GM18520 (cell line): Measurements from ENCODE around the gene KLK13.

ENCODE experiments used
- ATAC-seq: cut with Tn5 transposase; IDR thresholded peaks from one replicate; pipeline ENCODE4 v1.9.1; 2021; ENCODE audit not compliant: unreplicated experiment

The KLK13 gene

DNA sequence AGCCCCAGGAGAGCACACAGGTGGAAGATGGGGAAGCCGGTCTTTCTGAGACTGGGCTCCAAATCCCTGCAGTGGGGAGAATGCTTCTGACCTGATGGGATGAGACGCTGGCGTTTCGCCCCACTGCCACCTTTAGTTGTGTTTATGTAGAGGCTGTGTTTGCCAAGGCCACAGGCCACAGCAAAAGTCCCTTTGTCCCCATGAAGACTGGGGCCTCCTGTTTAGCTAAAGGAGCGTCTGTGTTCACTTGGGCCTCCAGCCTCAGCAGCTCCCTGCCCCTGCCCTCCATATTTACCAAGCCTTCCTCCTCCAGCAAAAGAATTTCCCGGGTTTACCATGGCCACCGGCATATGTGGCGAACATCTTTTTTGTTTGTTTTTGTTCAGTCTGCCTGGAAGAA is 28.2 kb upstream of the KLK13 start:
- no peak for ATAC-seq

DNA sequence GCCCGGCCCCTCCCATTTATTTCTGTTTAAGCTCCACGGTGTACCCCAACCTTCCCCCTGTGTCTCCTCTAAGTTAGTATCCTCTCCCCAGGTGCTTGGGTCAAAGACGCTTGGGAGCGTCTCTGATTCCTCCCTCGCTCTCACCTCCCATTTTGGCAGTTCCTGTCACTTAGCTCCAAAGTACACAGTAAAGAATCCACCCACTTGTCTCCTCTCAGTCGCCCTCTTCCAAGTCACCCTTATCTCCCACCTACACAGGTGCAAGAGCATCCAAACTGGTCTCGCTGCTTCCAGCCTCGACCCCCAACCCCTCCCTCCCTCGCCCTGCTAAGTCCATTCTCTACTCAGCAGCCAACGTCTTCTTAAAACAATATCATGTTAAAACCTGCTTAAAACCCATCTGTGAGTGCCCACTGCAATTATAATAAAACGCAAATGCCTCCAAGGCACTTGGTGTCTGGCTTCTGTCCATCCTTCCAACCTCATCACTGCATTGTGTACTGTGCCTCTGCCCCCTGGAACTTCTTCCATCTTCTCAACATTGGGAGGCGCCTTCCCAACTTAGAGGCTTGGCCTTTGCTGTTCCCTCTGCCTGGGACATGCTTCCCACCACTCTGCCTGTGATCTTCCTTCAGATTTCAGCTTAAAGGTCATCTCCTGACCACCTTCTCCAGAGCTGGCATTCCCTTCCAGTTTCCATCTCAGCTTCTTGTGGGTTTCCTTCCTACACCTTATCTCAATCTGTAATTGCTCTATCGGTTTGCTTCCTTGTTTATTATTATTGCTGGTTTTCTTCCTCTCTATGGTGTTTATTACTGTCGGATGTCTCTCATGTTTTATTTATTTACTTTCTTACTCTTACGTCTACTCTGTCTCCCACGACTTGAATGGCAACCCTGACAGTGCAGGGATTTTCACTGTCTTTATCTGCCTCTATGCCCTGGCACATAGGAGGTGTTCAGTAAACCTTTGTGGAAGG is 27.3 kb upstream of the KLK13 start:
- ATAC-seq = no peak

DNA sequence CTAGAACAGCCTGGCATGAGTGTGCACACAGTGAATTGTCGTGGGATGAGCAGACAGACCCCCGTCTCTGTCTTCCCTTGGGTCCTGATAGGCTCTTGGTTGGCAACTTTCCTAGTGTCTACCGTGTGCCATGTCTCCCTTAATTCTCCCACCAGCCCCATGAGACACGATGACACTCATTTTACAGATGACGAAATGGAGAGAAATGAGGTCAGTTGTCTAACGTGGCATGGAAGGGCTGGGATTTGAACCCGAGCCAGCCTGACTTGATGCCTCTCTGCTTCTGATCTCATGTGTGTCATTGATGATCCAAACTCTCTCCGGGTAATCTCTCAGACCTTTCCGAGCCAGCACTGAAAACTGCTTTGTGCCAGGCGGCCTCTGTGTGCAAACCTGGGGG is 26.2 kb upstream of the KLK13 start:
- ATAC-seq = no peak

DNA sequence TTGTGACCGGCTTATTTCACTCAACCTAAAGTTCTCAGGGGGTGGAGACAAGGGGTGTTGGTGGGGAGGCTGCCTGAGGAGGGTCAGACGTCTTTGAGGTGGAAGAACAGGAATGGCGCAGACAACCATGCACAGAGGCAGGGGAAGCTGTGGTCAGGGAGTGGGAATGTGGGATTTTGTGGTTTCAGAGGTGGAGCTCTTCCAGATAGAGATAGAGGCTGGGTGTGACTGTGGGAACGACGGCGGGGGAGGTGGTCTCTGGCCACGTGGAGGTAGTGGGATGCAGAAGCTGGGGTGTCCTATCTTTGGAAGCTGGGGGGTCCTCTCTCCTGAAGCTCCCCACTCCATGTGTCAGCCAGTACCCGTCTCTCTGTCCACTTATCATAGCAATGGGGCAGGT is 25.6 kb upstream of the KLK13 start:
- ATAC-seq = no peak

DNA sequence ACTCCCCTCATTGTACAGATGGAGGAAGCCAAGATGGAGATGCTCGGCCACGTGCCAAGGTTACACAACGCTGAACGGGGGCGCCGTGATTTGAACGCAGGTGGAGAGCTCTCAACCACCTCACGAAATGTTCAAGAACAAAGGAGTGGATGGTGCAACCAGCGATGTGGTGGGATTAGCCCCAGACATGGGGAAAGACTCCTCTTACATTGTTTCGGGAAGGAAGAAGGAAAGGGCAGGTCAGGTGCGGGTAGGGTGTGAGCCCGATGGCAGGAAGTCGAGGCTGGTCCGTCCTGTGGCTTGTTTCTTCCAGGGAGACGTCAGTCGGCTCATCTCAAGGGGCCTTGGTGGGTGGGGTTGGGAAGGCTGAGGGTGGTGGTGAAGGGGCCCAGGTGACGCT is 24.9 kb upstream of the KLK13 start:
- no peak for ATAC-seq

DNA sequence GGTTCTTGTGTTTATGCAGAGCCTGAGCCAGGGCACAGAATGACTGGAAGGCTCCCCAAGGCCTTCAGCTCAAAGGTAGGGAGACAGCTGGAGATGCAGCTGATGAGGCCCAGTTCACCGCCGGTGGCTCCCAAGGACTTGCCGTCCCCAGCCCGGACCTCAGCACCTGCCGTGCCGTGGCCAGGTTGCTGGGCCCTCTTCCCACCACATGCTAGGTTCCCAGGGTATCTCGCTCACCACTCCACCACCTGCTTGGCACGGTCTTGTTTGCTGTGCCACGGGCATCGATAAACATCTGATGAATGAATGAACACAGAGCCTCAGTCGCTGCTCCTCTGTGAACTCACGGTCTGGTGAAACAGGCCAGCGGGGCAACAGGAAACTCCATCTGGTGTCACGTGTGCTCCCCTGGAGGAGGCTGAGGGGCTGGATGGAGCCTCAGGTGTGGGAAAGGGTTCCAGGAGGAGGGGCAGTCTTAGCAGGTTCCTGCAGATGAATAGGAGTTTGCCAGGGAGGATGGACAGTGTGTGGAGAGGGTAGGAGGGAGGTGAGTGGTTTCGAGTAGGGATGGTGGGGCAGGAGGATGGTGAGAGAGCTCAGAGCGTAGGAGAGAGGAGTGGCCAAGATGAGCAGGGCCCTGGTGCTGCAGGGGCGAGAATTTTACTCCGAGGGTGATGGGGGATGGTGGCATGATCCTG is 21.4 kb upstream of the KLK13 start:
- ATAC-seq = no peak

DNA sequence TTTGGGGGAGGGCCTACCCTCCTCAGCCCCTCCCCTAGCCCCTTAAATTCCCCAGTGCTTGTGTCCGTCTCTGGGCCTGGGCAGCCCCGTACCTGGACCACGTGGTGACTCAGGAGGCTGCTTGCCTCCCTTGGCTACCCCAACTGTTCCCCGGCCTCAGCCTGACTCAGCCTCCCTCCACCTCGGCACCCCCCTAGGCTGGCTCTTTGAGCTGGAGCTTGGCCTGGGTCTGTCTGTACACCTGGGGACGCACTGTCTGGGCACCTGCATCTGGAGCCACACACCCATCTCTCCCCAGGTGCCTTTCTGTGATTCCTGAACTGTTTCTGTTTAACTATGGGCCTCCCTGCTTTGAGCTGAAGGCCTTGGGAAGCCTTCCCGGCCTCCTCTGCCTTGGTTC is 19.6 kb upstream of the KLK13 start:
- no peak for ATAC-seq

DNA sequence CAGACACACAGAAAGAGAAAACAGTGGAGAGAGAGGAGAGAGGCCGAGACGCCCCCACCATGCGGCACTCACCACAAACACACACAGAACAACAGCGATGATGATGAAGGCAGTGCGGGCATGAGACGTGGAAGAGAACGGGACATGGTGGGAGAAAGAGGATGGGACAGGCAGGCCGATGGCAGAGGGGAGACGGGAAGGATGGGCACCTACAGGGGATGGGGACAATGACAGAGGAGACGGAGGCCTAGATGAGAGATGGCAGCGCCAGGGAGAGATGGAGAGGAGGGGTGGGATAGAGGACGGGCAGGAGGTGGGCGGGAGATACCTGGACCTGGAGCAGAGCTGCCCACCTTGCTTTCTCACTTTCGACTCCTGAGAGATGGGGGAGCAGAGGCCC is 18.9 kb upstream of the KLK13 start:
- no peak for ATAC-seq

DNA sequence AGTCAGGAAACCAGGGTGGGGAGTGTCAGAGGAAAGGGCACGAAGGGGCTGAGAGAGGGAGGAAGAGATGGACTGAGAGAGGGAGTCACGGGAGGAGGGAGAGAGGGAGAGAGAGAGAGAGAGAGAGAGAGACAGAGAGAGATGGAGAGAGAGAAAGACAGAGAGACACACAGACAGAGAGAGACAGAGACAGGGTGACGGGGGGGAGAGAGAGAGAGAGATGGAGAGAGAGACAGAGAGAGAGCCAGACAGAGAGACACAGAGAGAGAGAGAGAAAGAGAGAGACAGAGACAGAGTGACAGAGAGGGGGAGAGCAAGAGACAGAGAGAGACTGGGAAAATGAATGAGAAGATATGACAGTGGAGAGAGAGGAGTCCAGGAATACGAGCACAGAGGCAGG is 18.3 kb upstream of the KLK13 start:
- no peak for ATAC-seq

DNA sequence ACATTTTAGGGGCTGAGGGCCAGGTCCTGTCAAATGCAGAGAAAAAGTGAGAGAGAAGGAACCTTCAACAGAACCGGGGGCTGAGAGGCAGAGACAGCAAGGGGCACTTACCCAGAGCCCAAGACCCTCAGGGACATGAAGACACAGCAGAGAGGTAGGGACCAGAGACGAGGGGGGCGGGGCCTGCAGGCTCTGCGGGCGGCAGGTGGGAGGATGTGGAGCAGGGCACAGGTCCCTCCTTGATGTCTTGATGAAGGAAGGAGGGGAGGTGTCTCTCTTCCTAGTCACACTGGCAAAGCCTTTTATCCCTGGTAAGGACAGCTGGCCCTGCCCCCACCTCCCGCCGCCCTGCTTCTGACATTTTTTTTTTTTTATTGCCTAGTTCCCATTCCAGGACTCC is 17.7 kb upstream of the KLK13 start, which contains the start of gene KLK14:
Gene KLK14 (minus strand): TSS at position 277 of the 400 bp plus-strand sequence. CDS start 273 bp downstream, at position 4.
- no peak for ATAC-seq

DNA sequence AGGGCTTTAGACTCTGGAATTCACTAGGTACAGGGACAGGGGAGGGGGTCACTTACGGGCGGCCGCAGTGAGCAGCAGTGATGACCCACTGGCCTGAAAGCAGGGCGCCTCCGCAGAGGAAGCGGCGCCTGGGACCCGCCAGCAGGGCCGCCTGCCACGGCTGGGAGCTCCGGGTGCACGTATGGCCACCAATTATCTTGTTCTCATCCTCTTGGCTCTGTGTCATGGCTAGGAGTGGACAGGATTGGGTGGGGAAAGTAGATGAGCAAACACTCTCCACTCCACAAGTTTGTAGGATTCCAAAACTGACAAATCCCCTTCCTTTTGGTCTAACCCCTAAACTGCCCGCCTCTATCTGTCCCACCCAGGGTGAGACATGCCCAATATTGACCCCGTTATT is 16.6 kb upstream of the KLK13 start:
- no peak for ATAC-seq

DNA sequence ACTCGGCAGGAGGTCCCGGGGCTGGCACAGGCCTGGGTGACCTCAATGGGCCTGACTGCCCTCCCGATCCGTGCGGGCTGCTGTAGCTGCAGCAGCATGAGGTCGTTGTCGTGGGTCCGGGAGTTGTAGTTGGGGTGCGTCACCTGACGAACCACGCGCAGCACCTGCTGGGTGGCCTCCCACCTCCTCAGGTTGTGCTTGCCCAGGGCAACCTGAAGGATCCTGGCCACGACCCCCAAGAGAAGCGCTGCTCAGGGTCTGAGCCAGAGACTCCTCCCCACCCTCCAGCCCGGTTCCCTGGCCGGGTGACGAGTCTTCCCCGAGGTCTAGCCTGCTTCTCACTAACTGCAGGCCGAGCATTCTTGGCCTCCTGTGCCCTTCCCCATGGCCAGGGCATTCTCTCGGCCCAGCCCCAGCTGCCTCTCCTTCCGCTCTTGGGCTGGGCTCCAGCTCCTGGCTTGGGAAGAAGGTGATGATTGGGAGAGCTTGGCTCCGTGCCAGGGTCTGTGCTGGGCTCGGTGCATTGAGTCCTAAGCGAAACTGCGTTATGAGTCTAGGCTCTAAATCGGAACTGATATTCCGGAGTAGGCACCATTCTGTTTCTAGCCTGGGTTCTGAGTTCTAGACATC is 14.7 kb upstream of the KLK13 start:
- ATAC-seq = no peak

DNA sequence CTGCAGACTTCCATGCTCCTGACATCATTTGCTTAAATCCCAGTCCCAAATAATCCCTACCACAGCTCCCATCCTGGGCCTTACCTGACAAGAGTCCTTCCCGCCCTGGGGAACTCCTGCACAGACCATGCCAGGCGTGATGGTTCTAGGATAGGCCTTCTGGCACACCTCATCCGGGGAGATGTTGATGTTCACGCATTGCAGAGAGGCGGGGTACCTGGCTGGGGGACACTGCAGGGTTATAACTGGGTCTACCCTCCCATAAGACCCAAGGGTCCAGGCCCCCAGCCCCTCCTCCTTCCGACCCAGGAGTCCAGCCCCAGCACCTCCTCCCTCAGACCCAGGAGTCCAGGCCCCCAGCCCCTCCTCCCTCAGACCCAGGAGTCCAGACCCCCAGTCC is 13.8 kb upstream of the KLK13 start:
- ATAC-seq = no peak

DNA sequence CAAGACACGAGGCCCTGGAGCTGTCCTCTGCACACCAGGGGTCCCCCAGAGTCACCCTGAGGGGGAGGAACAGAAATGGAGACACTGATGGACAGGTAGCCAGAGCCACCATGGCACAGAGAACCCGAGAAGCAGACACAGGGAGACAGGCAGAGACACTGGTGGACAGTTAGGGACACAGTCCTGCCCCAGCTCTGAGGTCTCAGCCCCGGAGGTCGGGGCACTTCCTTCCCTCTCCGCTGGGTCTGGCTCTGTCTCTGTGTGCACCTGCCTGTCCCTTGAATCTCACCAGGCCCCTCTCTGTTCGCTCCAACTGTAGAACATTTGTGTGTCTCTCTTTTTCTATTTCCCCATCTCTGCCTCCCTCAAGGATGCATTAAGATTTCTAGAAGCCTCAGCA is 13.2 kb upstream of the KLK13 start:
- ATAC-seq = no peak

DNA sequence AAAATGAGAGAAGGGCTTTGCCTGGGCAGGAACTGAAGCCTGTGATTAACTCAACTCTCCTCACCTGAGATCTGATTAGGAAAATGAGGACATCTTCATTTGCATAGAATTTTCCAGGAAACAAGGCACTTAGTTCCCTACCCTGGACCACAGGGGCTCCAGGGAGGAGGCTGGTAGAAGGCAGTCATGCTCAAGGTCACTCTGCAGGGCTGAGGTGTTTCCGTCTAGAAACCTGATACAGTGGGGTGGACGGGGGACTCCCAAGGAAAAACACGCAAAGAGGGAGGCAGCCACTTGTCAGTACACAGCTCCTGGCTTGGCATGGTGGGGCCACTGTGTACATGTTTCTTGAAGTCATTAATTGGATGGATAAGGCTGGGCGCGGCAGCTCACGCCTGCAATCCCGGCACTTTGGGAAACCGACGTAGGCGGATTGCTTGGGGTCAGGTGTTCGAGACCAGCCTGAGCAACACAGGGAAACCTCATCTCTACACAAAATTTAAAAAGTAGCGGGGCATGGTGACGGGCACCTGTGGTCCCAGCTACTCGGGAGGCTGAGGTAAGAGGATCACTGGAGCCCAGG is 11.8 kb upstream of the KLK13 start:
- ATAC-seq = no peak

DNA sequence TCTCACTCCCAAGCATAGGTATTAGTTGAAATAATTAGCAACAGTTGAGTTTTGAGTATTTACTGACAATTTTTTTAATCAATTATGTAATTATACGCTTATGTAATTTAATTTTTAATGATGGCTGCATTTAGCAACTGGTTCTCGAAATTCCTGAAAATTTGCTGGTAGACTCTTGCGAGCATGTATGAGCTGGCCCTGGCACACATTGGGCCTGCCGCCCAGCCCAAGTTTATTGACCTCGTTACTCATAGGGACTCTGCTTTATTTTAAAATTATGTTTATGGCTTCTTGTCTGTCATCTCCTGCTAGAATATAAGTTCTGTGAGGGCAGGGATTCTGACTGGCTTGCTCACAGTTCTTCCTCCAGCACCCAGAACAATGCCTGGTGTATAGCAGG is 11.1 kb upstream of the KLK13 start:
- ATAC-seq = no peak

DNA sequence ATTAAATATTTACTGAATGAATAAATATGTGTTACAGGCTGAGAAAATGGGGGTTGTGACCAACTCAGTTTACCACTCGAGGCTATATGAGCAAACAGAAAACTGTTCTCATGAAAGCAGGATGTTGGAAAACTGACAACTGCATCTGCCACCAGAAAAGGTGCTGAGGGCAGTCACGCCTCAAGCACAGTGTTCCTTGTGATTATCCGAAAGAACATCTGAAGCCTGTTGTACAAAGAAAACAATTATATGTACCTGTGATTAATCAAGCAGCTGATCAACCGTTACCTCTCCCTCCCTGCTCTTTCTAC is 6.2 kb upstream of the KLK13 start:
- no peak for ATAC-seq

DNA sequence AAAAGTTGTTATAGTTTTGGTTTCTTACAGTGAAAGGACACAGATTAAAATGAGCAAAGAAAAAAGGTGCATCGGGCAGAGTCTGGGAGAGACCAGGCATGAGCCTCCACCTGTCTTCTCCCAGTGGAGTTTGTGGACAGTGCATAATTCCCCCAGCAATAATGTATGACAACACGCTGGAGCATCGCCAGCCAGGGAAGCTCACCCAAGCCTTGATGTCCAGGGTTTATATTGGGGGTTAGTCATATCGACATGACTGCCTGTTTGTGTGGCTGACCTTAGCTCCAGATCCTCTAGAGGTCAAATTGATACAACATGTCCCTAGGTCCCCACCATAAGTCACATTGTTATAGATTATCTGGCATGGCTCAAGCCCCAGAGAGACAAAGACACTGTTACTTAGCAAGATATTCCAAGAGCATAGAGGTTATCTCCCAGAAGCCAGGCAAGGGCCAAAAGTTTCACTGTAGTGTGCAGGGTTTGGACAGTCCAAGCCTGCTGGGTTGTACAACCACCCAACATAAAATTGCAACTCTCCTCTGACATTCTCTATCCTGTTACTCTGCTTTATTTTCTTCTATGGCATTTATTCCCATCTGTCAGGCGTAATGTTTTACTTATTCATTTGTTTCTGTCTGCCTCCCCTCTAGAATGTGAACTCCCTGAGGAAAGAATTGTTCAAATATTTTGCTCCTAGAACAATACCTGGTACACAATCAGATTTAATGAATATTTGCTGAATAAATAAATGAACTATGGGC is 5.6 kb upstream of the KLK13 start:
- no peak for ATAC-seq

DNA sequence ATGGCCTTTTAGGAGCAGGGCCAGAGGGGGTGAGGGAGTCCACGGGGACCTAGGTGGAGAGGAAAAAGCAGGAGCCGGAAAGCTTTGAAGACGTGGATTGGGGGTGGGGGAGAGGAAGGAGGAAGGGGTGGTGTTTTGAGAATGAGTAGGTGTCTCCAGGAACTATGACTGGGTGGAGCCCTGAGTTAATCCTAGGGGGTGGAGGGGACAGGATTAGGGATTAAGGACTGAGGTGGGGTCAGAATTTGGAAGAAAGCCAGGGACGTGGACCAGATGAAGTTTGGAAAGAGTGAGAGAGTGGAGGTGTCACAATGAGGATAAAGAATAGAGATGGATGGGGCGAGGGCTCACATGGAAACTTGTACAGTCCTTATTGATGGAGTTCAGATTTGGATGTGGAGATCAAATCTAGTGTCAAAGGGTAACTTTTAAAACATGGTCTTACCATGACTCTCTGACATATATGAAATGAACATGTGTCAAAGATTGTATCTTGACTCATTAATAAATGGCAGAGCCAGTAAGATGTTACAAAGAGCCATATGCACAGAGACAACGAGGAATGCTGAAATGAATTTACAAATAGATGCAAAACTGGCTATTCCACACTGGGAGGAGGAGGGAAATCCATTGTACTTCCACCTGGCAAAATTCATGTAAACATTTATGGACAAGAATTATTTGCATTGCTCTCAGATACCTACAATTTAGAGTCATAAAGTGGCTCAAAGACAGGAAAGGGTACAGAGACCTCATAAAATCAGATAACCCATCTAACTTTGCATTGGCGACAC is 1.7 kb upstream of the KLK13 start:
- no peak for ATAC-seq
